Keratinocyte (primary cell): ENCODE data around the gene PLCL2.

Experiments used
- CTCF ChIP-seq, 3 experiments: IDR thresholded peaks in 1 of 3; conservative IDR thresholded peaks in 1 of 3; optimal IDR thresholded peaks in 1 of 3; 2 replicates in 2 of 3; 3 replicates in 1 of 3; pipeline versions ENCODE3 to v1.5.1; 2011; ENCODE audit warnings: low read length in 3 of 3, mild to moderate bottlenecking in 3 of 3, moderate library complexity in 2 of 3, control low read depth in 1 of 3, inconsistent platforms in 1 of 3; ENCODE audit not compliant: insufficient read depth in 2 of 3; ENCODE audit errors: extremely low read depth in 1 of 3
- EZH2 ChIP-seq: IDR thresholded peaks from one replicate; pipeline ENCODE4 v1.6.1; 2012; ENCODE audit warnings: inconsistent platforms, mild to moderate bottlenecking, low read length, moderate library complexity

- peak; percentile 4 for TF ChIP-seq EZH2
- no peak for TF ChIP-seq CTCF (optimal IDR thresholded peaks at IDR 0.05 in 1 of 3, IDR thresholded peaks at IDR 0.05 in 1 of 3, conservative IDR thresholded peaks at IDR 0.05 in 1 of 3; ENCODE audit: extremely low read depth in 1 of 3, insufficient read depth in 2 of 3, low read length in 3 of 3)
Observed at GRCh38 chr3:16885593-16886302, 993 bp downstream of the PLCL2 start.
